GM06990 (cell line): ENCODE results near the gene NINL.

Experiments
- DNase-seq: peaks from one replicate; pipeline ENCODE4 v3.0.0-alpha.2; 2011; ENCODE audit not compliant: insufficient read length; ENCODE audit errors: extremely low read depth
- H3K27me3 ChIP-seq: replicated peaks from 2 replicates; pipeline ENCODE4 v1.6.0; 2011; ENCODE audit warnings: low read length; ENCODE audit not compliant: control insufficient read depth, insufficient read depth
- H3K36me3 ChIP-seq: 2 replicates; pipeline ENCODE4 v1.5.1; 2011; ENCODE audit warnings: low read length; ENCODE audit not compliant: control insufficient read depth, insufficient read depth
- H3K4me3 ChIP-seq: replicated peaks from 2 replicates; pipeline ENCODE4 v1.5.1; 2011; ENCODE audit warnings: low read depth, mild to moderate bottlenecking, control low read depth, low read length
- TF ChIP-seq, protein P1 (sequence below): IDR thresholded peaks from 2 replicates; pipeline ENCODE4 v1.5.1; 2011; ENCODE audit warnings: low read length, control low read depth, mild to moderate bottlenecking, inconsistent platforms; ENCODE audit not compliant: insufficient read depth, poor library complexity, severe bottlenecking

The NINL gene

DNA sequence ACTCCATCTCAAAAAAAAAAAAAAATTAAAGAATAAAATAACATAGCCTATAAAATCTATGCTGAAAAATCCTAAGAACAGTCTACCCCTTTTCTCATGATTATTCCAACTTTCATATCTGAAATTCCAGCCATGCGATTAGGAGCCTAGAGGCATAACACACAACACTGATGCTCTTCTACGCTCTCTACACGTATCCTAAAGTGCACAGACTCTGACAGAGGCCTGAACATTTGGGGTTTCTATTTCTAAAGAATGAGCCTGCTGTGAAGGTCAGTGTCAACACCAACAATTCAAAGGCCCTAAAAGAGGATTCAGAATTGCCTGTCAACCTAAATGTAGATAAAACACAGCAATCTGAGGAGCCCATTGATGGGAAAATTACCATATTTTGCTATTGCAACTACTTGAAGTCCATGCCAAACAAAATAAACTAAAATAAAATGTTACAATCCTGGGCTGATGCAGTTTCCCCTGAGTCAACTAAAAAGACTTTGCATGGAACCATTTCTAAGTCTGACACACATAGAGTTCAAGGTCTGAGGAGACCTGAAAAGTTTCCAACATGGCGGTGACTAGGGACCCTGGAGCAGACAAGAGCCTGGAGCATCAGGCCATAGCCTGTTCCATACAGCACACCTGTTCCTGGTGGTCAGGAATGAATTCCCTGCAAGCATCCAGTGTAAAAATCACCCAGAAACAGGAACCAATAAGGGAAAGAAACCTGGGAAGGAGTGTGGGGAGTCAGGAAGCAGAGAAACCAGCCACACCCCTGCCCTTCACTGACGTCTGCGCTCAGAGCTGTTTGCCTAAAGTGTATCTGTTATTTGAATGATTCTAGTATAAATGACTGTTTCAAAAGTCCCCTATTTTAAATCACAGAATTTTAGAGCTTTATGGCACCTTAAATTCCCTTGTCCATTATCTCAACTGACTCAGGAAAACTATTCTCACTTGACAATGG is 11.8 kb downstream of the NINL start:
- Histone ChIP-seq H3K36me3 (no peaks in the 10 kb centered on the region), H3K27me3 (no peaks in the 10 kb centered on the region), H3K4me3 (no peak overlapping the region)
- DNase-seq = no peak
- TF ChIP-seq, protein P1, sequence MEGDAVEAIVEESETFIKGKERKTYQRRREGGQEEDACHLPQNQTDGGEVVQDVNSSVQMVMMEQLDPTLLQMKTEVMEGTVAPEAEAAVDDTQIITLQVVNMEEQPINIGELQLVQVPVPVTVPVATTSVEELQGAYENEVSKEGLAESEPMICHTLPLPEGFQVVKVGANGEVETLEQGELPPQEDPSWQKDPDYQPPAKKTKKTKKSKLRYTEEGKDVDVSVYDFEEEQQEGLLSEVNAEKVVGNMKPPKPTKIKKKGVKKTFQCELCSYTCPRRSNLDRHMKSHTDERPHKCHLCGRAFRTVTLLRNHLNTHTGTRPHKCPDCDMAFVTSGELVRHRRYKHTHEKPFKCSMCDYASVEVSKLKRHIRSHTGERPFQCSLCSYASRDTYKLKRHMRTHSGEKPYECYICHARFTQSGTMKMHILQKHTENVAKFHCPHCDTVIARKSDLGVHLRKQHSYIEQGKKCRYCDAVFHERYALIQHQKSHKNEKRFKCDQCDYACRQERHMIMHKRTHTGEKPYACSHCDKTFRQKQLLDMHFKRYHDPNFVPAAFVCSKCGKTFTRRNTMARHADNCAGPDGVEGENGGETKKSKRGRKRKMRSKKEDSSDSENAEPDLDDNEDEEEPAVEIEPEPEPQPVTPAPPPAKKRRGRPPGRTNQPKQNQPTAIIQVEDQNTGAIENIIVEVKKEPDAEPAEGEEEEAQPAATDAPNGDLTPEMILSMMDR = no peak

DNA sequence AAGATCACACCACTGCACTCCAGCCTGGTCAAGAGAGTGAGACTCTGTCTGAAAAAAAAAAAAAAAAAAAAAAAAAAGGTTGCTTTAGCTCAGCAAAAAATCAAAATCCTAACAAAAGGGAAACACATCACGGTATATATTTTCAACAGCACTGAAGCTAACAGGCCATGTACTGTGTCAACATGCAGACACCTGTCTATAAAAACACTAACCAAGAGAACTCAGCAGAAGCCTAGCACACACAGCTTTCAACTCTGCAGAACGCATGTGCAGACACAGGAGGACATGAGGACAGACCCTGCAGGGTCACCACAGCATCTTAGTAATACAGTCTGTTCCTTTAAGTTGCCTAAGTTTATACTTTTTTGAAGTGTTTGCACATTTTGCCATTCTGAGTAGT is 13.5 kb downstream of the NINL start:
- TF ChIP-seq, protein P1 = no peak
- no peaks in the 10 kb centered on the region for H3K27me3 ChIP-seq
- no peaks in the 10 kb centered on the region for H3K36me3 ChIP-seq
- H3K4me3 ChIP-seq = no peak overlapping the region
- no peak for DNase-seq

DNA sequence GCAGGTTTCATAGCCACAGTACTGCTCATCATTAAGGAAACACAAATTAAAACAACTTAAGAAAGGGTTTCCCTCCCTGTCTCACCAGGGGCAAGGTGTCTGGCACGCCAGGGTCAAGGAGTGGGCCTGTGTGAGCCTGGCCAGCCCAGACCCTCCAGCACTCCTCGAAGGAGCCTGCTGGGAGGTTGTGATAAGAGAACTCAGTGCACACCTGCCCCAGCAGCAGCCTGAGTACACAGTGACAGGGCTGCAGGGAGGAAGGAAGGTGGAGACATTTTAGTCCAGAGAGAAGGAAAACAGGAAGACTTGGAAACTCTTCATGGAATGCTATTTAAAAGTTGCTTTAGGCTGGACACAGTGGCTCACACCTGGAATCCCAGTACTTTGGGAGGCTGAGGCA is 14.1 kb downstream of the NINL start:
- TF ChIP-seq, protein P1 = no peak
- H3K4me3 ChIP-seq = no peak overlapping the region
- DNase-seq = no peak
- H3K36me3 ChIP-seq = no peaks in the 10 kb centered on the region
- H3K27me3 ChIP-seq = no peaks in the 10 kb centered on the region

DNA sequence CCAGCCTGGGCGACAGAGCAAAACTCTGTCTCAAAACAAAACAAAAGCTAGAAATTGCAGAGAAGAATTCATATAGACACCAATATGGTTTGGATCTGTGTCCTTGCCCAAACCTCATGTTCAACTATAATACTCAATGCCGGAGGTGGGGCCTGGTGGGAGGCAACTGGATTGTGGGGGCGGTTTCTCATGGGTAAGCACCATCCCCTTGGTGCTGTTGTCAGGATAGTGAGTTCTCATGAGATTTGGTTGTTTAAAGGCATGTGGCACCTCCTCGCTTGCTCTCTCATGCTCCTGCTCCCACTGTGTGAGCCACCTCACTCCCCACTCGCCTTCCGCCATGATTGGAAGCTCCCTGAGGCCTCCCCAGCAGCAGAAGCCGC is 15.2 kb downstream of the NINL start:
- Histone ChIP-seq H3K36me3 (no peaks in the 10 kb centered on the region), H3K4me3 (no peak overlapping the region), H3K27me3 (no peaks in the 10 kb centered on the region)
- DNase-seq = no peak
- TF ChIP-seq, protein P1 = no peak

DNA sequence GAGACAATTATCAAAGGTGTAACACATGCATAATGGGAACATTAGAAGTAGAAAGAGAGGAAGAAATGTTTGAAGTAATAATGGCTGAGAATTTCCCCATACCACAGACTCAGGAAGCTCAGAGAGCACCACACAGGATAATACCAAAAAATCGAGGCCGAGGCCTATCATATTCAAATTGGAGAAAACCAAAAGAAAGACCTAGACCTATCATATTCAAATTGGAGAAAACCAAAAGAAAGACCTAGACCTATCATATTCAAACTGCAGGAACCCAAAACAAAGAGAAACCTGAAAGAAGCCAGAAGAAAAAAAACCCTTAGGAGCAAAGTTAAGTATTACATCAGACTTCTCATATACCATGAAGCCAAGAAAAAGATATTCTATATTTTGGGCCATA is 18.0 kb downstream of the NINL start:
- H3K4me3 ChIP-seq = no peak overlapping the region
- TF ChIP-seq, protein P1 = no peak
- no peak for DNase-seq

More for the DNA sequence above, 18.0 kb downstream of the NINL start:
- Histone ChIP-seq H3K27me3 (no peaks in the 10 kb centered on the region), H3K36me3 (no peaks in the 10 kb centered on the region)
